Renal cortex interstitium (tissue), 11 donors: ENCODE data around the gene ARHGAP26. TPM values are rescaled to one million over a fixed set of nuclear protein-coding genes. Genes with fewer than 3 reads are reported as not detected.

Experiments used
- DNase-seq, 11 donors: peaks; one replicate each; pipeline ENCODE4 v3.0.0-alpha.2; 2013; ENCODE audit warnings: low read depth in 9 of 11, low spot score in 4 of 11; ENCODE audit errors: extremely low read depth in 1 of 11
- polyA plus RNA-seq, 3 donors: library from polyadenylated mRNA; unstranded; fragments of 120-200 nt; gene quantifications; one replicate each; pipeline ENCODE4 v1.2.1, GENCODE V29; 2013; ENCODE audit not compliant: insufficient read length in 3 of 3

Gene ARHGAP26
- polyA plus RNA-seq, 3 donors, result 10.7 to 13.7 (median 10.9) TPM

DNA sequence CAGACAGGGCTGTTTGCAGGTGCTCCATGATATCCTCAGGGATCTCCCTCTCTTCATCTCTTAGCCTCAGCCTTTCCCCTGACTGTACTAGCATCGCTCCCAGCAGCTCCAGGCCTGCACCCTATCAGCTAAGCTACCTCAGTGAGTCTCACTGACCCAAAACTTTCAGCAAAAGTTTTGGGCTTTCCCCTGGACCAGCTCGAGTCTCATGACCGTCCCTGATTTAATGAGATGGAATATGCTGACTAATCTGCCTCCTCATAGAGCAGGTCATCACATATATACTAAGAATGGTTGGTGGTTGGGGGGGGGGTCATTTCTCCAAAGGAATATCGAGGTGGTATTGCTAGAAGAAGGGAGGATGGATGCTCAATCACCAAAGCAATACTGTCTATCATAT lies 481.8 kb downstream of the ARHGAP26 start:
- DNase-seq, result no peak

GRCh38 chr5:143254819-143255218 lies 484.6 kb downstream of the ARHGAP26 start:
- no peak for DNase-seq

- no peak for DNase-seq
Measured at GRCh38 chr5:143258559-143259253, 488.5 kb downstream of the ARHGAP26 start.

GRCh38 chr5:143259254-143259605 lies 489.1 kb downstream of the ARHGAP26 start:
- DNase-seq, result no peak

DNA sequence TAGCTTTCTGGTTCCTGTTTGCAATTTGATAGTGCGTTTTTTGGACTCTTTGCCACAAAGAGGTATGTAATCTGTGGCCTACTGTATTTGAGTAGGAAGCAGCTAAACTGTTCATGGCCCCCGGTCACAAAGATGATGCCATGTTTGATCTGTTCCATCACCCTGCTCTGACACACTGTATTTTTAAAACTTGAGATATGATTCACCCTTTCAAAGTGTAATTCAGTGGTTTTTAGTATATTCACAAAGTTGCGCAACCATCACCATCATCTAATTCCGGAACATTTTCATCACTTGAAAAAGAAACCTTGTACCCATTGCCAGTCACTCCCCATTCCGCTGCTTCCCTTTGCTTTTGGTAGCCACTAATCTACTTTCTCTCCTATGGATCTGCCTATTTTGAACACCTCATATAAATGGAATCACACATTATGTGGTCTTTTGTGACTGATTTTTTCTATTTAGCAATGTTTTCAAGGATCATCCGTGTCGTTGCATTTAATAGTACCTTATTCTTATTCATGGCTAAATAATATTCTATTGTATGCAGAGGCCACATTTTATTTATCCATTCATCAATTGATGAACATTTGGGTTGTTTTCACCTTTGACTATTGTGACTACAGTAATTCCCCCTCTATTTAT lies 491.7 kb downstream of the ARHGAP26 start:
- no peak for DNase-seq

- DNase-seq, result no peak
Measured at GRCh38 chr5:143262393-143263174, 492.4 kb downstream of the ARHGAP26 start.

GRCh38 chr5:143263272-143263810 lies 493.2 kb downstream of the ARHGAP26 start:
- no peak for DNase-seq

DNA sequence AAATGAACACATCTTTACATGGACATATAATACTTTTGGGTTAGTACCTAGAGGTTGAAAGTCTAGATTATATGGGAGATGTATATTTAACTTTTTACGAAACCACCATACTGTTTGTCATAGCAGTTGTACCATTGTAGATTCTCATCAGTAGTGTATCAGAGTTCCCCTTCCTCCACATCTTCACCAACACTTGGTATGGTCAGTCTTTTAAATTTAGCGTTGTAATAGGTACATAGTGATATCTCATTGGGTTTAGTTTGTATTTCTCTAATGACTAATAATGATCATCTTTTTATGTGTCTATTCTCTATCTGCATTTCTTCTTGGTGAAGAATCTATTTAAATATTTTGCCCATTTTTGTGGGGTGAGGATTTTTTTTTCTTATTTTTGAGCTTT lies 495.8 kb downstream of the ARHGAP26 start:
- no peak for DNase-seq

DNA sequence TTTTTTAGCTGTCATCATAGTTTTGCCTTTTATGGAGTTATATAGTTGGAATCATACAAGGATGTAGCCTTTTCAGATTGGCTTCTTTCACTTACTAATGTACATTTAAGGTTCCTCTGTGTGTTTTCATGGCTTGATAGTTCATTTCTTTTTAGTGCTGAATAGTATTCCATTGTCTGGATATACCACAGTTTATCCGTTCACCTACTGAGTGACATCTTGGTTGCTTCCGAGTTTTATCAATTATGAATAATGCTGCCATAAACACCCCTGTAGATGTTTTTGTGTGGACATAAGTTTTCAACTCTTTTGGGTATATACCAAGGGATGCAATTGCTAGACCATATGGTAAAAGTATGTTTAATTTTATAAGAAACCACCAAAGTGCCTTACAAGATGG lies 497.0 kb downstream of the ARHGAP26 start:
- no peak for DNase-seq

DNA sequence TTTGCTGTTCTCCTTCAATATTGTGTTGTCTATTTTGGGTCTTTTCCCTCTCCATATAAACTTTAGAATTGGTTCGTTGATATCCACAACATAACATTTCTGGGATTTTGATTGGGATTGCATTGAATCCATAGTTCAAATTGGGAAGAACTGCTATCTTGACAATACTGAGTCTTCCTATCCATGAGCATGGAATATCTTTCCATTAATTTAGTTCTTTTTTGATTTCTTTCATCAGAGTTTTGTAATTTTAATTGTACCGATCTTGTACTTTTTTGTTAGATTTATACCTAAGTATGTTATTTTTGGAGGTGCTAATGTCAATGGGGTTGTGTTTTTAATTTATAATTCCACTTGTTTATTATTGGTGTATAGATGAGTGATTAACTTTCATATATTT lies 498.2 kb downstream of the ARHGAP26 start:
- DNase-seq, result no peak

- DNase-seq, result no peak
Measured at GRCh38 chr5:143271431-143271830, 501.3 kb downstream of the ARHGAP26 start.

- DNase-seq, result no peak
Measured at GRCh38 chr5:143274952-143275351, 504.8 kb downstream of the ARHGAP26 start.

DNA sequence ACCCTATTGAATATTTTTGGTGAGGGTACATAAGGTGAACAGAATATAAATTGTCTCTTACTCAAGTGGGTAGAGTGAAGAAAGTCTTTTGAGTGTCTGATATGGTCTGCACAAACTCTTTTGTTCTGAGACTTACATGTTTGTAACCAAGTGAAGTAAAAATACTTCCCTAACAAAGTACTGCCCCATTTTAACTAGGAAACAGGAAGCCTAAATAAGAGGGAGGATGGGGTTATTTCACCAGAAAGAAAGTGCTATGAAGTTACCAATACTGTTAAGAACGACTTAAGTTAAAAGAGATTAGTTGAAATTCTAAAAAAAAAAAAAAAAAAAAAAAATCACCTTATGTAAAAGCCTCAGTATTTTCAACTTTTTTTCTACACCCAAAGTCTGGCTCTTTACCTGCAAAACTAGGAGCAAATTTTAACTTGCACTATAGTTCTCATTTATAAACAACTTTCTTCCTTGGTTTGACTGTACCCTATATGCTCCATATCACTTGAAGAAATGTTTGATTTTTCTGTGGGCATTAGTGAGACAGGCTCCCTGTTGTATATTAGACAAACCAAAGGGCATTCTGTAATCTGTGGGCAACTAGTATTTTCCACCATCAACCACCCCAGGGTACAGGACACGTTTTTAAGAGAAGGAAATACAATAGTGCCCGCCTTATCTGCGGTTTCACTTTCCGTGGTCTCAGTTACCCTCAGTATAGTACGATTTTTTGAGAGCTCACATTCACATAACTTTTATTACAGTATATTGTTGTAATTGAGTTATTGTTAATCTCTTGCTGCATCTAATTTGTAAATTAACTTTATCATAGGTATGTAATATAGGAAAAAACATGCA lies 505.6 kb downstream of the ARHGAP26 start:
- DNase-seq, result no peak

DNA sequence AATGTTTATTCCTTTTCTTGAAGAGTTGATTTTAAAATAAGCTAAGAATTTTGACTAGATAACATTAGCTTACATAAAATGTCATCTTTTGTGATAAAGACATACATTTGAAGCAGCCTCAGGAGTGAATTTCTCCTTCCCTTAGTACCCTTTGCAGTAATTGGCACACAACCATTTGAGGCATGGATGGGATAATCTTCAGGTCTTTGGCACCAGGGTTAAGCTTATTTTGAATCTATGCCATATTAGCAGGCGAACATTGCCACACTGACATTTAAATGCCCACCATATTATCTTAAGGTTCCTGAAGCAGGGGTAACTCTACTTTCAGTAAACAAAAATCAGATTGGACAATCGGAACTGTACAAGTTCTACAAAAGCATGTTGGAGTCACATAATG lies 507.4 kb downstream of the ARHGAP26 start:
- DNase-seq, result no peak

Other genes starting within 250 kb of the ARHGAP26 start
- gene FGF1, start 84.3 kb upstream of the ARHGAP26 start, polyA plus RNA-seq, result 10 to 100 TPM; 16.4 to 17.5 (median 17.3) TPM